GM21526 (cell line): ENCODE data around the gene HIVEP3.

ENCODE experiments used
- ATAC-seq: cut with Tn5 transposase; IDR thresholded peaks from one replicate; pipeline ENCODE4 v1.9.1; 2021; ENCODE audit warnings: moderate library complexity; ENCODE audit not compliant: unreplicated experiment, low FRiP score

The HIVEP3 gene

DNA sequence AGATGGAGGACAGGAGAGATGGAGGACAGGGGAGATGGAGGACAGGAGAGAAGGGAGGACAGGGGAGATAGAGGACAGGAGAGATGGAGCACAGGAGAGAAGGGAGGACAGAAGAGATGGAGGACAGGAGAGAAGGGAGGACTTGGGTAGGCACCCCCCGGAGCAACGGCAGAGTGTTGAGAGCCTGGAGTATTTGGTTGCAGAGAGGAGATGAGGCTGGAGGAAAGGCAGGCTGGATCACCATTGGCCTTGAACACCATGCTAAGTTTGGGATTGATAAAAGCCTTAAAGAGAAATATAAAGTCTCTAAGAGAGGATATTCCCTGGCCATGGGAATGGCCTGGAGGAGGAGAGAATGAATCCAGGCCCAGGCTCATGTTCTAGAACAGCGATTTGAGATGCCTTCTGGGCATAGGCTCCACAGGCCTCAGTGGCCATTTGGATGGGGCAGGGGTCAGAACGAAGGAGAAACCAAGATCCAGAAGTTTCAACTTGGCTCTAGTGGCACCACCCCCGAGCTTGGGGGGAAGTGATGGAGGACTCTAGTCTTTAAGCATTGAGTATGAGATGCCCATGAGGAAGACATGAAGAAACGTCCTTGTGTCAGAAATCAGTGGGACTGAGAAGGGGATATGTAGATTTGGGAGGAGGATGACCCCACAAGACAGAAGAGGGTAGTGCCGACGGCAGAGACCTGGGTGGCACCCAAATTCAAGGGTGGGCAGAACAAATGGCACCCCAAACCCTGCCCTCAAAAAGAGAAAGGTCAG, 386.3 kb downstream of the HIVEP3 start:
- no peak for ATAC-seq

- ATAC-seq, result no peak
Observed at GRCh38 chr1:41530411-41530810, 388.3 kb downstream of the HIVEP3 start.

DNA sequence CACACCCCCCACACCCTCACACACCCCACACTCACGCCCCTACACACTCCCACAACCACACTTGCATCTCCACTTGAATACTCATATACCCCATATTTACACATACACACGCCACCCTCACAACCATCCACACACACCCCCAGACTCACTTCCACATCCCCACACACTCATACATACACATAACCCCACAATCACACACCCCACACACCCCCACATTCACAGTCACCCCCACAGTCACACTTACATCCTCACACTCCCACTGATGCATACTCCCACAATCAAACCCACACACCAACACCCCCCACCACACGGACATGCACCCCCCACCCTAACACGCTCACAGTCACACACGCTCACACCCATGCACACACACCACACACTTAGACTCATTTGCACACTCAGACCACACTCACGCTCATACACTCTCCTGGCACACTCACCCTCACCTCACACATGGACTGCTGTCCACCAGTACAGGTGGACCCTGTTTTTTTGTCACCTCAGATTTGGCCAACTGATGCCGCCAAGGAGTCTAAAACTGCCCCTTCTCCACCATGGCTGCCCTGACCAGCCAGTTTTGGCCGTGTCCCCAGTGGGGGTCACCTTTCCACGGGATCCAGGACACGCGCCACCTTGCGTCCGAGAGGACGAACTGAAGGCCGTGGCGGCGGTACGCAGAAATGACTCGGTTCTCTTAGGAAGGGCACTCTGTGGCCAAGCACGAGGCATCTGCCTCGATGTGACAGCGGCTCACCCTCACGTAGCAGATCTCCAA, 388.9 kb downstream of the HIVEP3 start:
- ATAC-seq, result no peak

DNA sequence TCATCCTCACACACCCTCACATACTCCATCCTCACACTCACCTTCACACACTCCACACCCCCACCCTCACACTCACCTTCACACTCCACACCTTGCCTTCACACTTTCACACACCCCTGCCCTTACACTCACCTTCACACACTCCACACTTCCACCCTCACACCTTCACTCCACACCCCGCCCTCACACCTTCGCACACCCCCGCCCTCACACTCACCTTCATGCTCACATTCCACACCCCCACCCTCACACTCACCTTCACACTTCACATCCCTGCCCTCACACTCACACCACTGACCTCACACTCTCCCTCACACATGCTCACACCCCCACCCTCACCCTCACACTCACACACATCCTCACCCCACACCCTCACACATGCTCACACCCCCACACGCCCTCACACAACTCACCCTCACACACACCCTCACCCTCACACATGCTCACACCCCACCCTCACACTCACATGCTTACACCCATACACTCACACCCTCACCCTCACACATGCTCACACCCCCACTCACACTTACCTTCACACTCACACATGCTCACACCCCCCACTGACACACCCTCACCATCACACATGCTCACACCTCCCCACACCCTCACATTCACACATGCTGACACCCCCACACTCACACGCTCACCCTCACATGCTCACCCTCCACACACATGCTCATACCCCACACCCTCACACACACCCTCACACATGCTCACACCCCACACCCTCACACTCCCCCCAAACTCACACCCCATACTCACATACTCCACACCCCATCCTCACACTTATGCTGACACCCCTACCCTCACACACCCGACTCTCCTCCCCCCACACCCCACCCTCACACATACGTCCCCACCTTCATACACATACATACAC, 389.8 kb downstream of the HIVEP3 start:
- ATAC-seq, result no peak

GRCh38 chr1:41528106-41528505, 390.6 kb downstream of the HIVEP3 start:
- no peak for ATAC-seq

DNA sequence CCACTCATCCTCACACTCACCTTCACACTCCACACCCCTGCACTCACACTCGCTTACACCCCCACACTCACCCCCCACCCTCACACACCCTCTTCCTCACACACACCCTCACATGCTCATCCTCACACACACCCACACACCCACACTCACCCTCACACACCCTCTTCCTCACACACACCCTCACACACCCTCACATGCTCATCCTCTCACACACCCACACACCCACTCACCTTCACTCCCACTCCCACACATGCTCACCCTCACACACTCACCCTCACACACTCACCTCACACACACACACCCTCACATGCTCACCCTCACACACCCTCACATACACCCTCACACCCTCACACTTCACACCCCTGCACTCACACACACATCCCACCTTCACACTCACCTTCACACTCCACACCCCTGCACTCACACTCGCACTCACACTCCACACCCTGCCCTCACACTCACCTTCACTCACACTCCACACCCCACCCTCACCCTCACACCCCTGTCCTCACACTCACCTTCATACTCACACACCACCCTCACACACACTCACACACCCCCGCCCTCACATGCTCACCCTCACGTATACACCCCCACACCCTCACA, 391.7 kb downstream of the HIVEP3 start:
- ATAC-seq, result no peak

GRCh38 chr1:41525891-41526587, 392.7 kb downstream of the HIVEP3 start:
- no peak for ATAC-seq

DNA sequence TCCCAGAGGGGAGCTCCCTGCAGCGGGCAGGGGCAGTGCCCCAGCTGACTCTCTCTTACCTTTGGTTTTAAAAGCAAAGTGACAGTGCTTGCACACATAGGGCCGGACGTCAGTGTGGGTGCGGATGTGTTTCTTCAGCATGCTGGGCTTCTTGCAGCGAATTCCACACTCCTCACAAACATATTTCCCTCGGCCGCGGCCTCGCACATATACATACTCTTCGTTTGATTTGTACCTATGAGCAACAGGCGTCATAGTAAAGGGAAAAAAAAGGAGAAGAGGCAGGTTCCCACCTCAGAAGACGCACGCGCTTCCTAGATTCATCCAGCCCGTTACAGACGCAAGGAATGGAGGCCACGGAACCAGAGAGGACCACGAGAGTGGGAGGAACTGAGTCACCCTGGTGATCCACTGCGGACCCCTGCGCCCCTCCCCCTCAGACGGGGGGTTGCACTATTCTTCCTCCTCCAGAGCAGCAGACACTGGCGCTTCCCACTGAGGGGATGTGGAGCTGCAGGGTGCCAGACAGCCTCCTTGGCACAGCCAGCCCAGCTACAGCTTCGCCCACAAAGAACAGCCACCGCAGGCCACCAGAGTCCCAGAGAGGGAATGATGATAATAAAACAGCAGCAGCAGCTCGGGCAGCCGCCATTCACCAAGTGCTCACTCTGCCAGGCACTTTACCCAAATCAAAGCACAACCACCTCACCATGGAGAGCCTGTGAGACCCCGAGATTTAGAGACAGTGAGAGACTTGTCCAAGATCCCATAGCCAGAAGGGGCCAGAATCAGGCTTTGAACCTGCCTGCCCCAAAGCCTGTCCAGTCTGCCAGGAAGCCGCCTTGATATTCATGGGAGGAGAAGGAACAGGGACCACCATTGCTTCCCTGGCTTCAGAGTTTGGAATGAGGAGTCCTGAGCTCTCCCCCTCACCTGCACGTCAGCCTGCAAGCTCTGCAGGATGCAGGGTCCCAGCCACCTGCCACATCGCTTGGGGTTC, 393.7 kb downstream of the HIVEP3 start:
- no peak for ATAC-seq

DNA sequence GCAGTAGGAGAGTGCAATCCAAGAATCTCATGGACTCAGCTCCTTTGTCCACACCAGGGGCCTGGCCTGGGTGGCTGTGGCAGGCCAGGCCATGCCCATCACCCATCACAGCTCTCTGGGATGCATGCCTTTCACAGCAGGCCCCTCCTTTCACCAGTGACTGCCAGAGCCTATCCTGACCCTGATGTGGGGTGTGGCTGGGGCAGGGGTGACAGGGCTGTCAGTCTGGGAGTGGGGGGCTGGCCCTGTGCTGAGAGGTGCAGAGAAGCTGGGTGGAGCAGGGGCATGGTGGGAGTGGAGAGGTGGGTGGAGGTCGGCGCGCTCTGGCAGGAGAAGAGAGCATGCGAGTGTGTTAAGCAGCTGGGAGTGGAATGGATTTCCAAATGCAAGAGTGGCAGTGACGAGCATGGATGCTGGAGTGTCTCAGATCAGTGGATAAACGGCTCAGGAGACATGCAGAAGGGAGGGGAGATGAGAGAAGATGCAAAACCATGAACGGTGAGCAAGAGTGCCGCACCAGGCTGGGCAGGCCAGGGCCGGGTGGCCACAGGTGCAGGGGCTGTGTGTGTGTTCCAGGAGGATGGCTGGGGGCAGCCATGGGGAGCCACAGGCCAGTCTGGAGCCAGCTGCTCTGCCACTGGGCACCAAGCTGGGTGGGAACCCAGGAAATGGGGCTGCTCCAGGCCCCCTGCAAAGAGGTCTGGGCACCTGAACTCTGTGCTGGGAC, 394.6 kb downstream of the HIVEP3 start:
- ATAC-seq, result no peak

- ATAC-seq, result no peak
Observed at GRCh38 chr1:41523071-41523470, 395.7 kb downstream of the HIVEP3 start.

DNA sequence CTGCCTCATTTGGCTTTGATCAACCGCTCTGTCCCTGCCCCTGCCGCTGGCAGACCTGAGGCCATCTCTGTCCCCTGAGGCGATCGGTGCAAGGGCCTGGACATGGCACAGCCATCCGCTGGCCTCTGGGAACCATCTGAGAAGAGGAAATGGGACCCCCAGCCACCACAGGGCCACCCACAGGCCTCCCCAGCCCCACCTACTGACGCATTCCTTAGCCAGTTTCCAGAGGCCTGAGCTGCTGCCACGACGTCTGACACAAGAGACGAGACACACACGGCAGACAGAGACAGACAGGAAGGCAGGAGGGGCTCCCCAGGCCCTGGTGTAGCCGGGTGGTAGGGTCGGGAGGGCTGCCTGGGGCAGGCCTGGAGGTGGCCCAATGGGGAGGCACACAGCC, 397.0 kb downstream of the HIVEP3 start:
- ATAC-seq, result no peak

GRCh38 chr1:41520951-41521752, 397.6 kb downstream of the HIVEP3 start:
- no peak for ATAC-seq

GRCh38 chr1:41519667-41520066, 399.1 kb downstream of the HIVEP3 start:
- ATAC-seq, result no peak

DNA sequence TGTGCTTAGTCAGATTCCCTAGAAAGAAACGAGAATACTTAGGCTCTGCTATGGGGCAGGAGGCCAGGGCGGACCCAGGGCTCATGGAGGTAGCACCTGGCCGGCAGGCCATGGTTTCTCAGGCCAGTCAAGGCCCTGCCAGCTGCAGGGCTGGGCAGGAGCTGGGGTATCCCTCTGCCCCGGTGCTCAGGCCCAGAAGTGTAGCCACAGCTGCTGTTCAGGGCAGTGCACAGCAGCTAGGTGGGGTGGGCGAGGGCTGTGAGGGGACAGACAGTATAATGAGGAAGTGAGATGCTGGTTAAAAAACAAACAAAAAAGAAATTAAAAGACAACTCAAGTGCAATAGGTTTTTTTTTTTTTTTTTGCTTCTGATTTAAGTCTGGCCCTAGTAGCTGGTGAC, 400.3 kb downstream of the HIVEP3 start:
- ATAC-seq, result no peak

DNA sequence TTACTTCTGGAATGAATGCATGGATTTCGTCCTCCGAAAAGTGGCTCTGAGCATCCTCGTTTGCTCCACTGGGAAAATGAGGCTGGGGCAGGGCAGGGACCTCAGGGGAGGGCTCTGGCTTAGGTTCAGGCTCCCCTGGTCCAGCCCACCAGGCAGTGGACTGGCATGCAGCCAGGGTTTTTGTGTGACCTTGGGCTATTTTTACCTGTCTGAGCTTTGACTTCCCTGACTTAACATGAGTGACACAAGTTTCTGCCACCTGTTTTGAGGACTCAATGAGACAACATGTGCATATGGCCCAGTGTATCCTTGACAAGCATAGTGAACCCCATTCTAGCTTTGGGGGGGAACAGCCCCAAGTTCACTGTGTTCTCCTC, 401.7 kb downstream of the HIVEP3 start:
- ATAC-seq, result no peak

GRCh38 chr1:41516168-41517061, 402.3 kb downstream of the HIVEP3 start:
- ATAC-seq, result peak; percentile 73
